CD8-positive, alpha-beta memory T cell (primary cell): ENCODE measurements around the gene CYP46A1. TPM values are rescaled to one million over a fixed set of nuclear protein-coding genes. Genes with fewer than 3 reads are reported as not detected.

Experiments
- CTCF ChIA-PET: fragments of 350-600 bp; sonication (Branson Sonifier 250); formaldehyde crosslinking; loops from one replicate; lab custom pipeline; 2021; ENCODE audit warnings: antibody characterized with exemption; lab: Charles Lee
- POLR2A ChIA-PET: fragments of 350-600 bp; sonication (Branson Sonifier 250); formaldehyde crosslinking; loops from one replicate; lab custom pipeline; 2021; ENCODE audit warnings: antibody characterized with exemption; lab: Charles Lee
- DNase-seq, 5 donors: peaks; one replicate each; pipeline versions ENCODE4 v3.0.0 to v3.0.0-alpha.2; 2020 to 2022; ENCODE audit warnings: mixed read lengths in 1 of 5
- H3K27ac ChIP-seq: one replicate; pipeline ENCODE4 v1.7.0; 2013; ENCODE audit warnings: low read depth, mild to moderate bottlenecking, low read length, moderate library complexity
- H3K27me3 ChIP-seq: 2 replicates; pipeline ENCODE4 v1.7.0; 2013; ENCODE audit warnings: low read length, mild to moderate bottlenecking; ENCODE audit not compliant: insufficient read depth, poor library complexity, severe bottlenecking
- H3K36me3 ChIP-seq: 2 replicates; pipeline ENCODE4 v1.7.0; 2013; ENCODE audit warnings: mild to moderate bottlenecking, low read length, moderate library complexity; ENCODE audit not compliant: insufficient read depth
- H3K4me1 ChIP-seq: 2 replicates; pipeline ENCODE4 v1.7.0; 2013; ENCODE audit warnings: mild to moderate bottlenecking, low read length, moderate library complexity; ENCODE audit not compliant: insufficient read depth
- H3K4me3 ChIP-seq: 2 replicates; pipeline ENCODE4 v1.7.0; 2013; ENCODE audit warnings: mild to moderate bottlenecking, low read length
- H3K9me3 ChIP-seq: 2 replicates; pipeline ENCODE4 v1.7.0; 2013; ENCODE audit warnings: mild to moderate bottlenecking, low read length
- H3K27ac Mint-ChIP-seq, 8 donors: one replicate each; pipeline ENCODE4 v1.8.0; 2020 to 2021; ENCODE audit warnings: mixed read lengths in 8 of 8, mild to moderate bottlenecking in 6 of 8, inconsistent platforms in 3 of 8, moderate library complexity in 3 of 8
- H3K27me3 Mint-ChIP-seq, 2 donors: one replicate each; pipeline ENCODE4 v1.8.0; 2020 to 2021; ENCODE audit warnings: mixed read lengths in 2 of 2, mild to moderate bottlenecking in 1 of 2, moderate library complexity in 1 of 2
- H3K36me3 Mint-ChIP-seq, 3 donors: one replicate each; pipeline ENCODE4 v1.8.0; 2020 to 2021; ENCODE audit warnings: mixed read lengths in 3 of 3, inconsistent platforms in 1 of 3, mild to moderate bottlenecking in 1 of 3
- H3K4me1 Mint-ChIP-seq, 3 donors: one replicate each; pipeline ENCODE4 v1.8.0; 2020 to 2021; ENCODE audit warnings: mixed read lengths in 3 of 3, inconsistent platforms in 1 of 3, mild to moderate bottlenecking in 1 of 3
- H3K4me3 Mint-ChIP-seq, 7 donors: one replicate each; pipeline ENCODE4 v1.8.0; 2020 to 2021; ENCODE audit warnings: mixed read lengths in 7 of 7, mild to moderate bottlenecking in 6 of 7, moderate library complexity in 4 of 7, inconsistent platforms in 2 of 7
- H3K9me3 Mint-ChIP-seq, 5 donors: one replicate each; pipeline ENCODE4 v1.8.0; 2020 to 2022; ENCODE audit warnings: mixed read lengths in 5 of 5, mild to moderate bottlenecking in 3 of 5, moderate library complexity in 2 of 5, inconsistent platforms in 1 of 5
- polyA plus RNA-seq: library from polyadenylated mRNA; unstranded; fragments of 300-500 nt; fragmentation: Illumina TruSeq; gene quantifications from one replicate; pipeline ENCODE4 v1.2.3, GENCODE V29; 2021
- total RNA-seq, 2 experiments: library from RNA; stranded (reverse); gene quantifications; one replicate each; pipeline ENCODE4 v1.2.3, GENCODE V29; 2021

Gene CYP46A1
- total and polyA plus RNA-seq, 3 experiments from 2014 or later, result 0.07 to 0.20 TPM; not detected in 1

DNA sequence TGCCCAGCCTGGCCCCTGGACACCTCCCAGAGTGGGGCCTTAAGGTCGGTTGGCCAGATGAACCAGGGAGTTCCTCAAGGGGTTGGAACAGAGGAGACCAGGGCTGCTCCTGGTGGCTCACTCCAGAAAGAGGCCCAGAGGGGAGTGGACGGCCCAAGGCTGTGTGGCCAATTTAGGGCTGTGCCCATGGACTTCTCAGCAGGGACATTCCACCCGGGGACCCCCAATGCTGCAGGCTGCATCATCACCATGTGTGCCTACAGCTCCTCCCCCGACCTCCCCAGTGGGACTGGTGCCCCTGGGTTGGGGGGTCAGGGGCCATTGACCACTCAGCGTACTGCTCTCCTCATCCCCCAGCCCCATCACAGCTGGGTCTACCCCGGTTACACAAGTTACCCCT lies 17.6 kb upstream of the CYP46A1 start:
- CTCF ChIA-PET, result no interaction called here
- Histone ChIP-seq H3K9me3 (no peaks in the 10 kb centered on the region), H3K27me3 (no peaks in the 10 kb centered on the region), H3K4me3 (no peak overlapping the region), H3K36me3 (no peaks in the 10 kb centered on the region), H3K27ac (no peak overlapping the region), H3K4me1 (no peaks in the 10 kb centered on the region)
- no peak overlapping the region for H3K4me3 Mint-ChIP-seq
- H3K4me1 Mint-ChIP-seq, result no peaks in the 10 kb centered on the region
- no peak for DNase-seq
- no peaks in the 10 kb centered on the region for H3K36me3 Mint-ChIP-seq
- H3K9me3 Mint-ChIP-seq, result peaks cover 0 to 2% (median 0%) of the 10 kb centered on the region in 5 donors
- POLR2A ChIA-PET, result no interaction called here
- H3K27me3 Mint-ChIP-seq, result peaks cover 7 to 26% of the 10 kb centered on the region in 2 donors
- no peak overlapping the region for H3K27ac Mint-ChIP-seq

- no peak overlapping the region for H3K27ac ChIP-seq
- no peak for DNase-seq
- Mint-ChIP-seq H3K9me3 (peaks cover 0 to 2% (median 0%) of the 10 kb centered on the region in 5 donors), H3K4me1 (peaks cover 0 to 1% (median under 1%) of the 10 kb centered on the region in 3 donors), H3K27ac (no peak overlapping the region), H3K36me3 (no peaks in the 10 kb centered on the region), H3K27me3 (peaks cover 7 to 21% of the 10 kb centered on the region in 2 donors), H3K4me3 (no peak overlapping the region)
- no peaks in the 10 kb centered on the region for H3K9me3 ChIP-seq
- ChIA-PET POLR2A (no interaction called here), CTCF (interaction anchor here (1.8 kb wide), 1 partner anchor 63 kb away, joined by 4 read pairs; no protein-coding TSS in a partner anchor)
- H3K4me3 ChIP-seq, result no peak overlapping the region
- H3K4me1 ChIP-seq, result no peaks in the 10 kb centered on the region
- H3K27me3 ChIP-seq, result no peaks in the 10 kb centered on the region
- H3K36me3 ChIP-seq, result no peaks in the 10 kb centered on the region
Measured at GRCh38 chr14:99667045-99667444, 17.1 kb upstream of the CYP46A1 start.

GRCh38 chr14:99667821-99668220 lies 16.3 kb upstream of the CYP46A1 start:
- peaks cover 0 to 5% (median 0%) of the 10 kb centered on the region in 3 donors for H3K36me3 Mint-ChIP-seq
- H3K4me3 Mint-ChIP-seq, result no peak overlapping the region
- no peaks in the 10 kb centered on the region for H3K27me3 ChIP-seq
- peaks cover 2% of the 10 kb centered on the region for H3K4me1 ChIP-seq
- H3K36me3 ChIP-seq, result no peaks in the 10 kb centered on the region
- H3K9me3 ChIP-seq, result no peaks in the 10 kb centered on the region
- ChIA-PET CTCF (interaction anchor here (1.0 to 1.8 kb wide), 2 partner anchors 11 to 62 kb away, joined by 3 to 4 read pairs; no protein-coding TSS in a partner anchor), POLR2A (no interaction called here)
- peaks cover 12 to 18% of the 10 kb centered on the region in 2 donors for H3K27me3 Mint-ChIP-seq
- no peak overlapping the region for H3K4me3 ChIP-seq
- H3K27ac ChIP-seq, result no peak overlapping the region
- no peak for DNase-seq
- no peak overlapping the region for H3K27ac Mint-ChIP-seq
- H3K9me3 Mint-ChIP-seq, result peaks cover 0 to 2% (median 0%) of the 10 kb centered on the region in 5 donors
- H3K4me1 Mint-ChIP-seq, result peaks cover 7 to 9% (median 7%) of the 10 kb centered on the region in 3 donors

- Histone ChIP-seq H3K4me3 (no peak overlapping the region), H3K27me3 (no peaks in the 10 kb centered on the region), H3K9me3 (no peaks in the 10 kb centered on the region), H3K4me1 (peaks cover 6% of the 10 kb centered on the region), H3K36me3 (no peaks in the 10 kb centered on the region), H3K27ac (no peak overlapping the region)
- CTCF ChIA-PET, result interaction anchor here (1.0 to 1.8 kb wide), 3 partner anchors 11 to 61 kb away, joined by 3 to 4 read pairs (median 4); partner anchors contain the start of gene CYP46A1
- no peak overlapping the region for H3K4me3 Mint-ChIP-seq
- peak in 1 of 5 donors; percentile 46 for DNase-seq
- peaks cover 0 to 5% (median 0%) of the 10 kb centered on the region in 3 donors for H3K36me3 Mint-ChIP-seq
- H3K27ac Mint-ChIP-seq, result no peak overlapping the region
- POLR2A ChIA-PET, result no interaction called here
- peaks cover 11 to 12% of the 10 kb centered on the region in 2 donors for H3K27me3 Mint-ChIP-seq
- H3K4me1 Mint-ChIP-seq, result peaks cover 8 to 14% (median 11%) of the 10 kb centered on the region in 3 donors
- peaks cover 0 to 2% (median 0%) of the 10 kb centered on the region in 5 donors for H3K9me3 Mint-ChIP-seq
Measured at GRCh38 chr14:99668307-99669295, 15.5 kb upstream of the CYP46A1 start.

DNA sequence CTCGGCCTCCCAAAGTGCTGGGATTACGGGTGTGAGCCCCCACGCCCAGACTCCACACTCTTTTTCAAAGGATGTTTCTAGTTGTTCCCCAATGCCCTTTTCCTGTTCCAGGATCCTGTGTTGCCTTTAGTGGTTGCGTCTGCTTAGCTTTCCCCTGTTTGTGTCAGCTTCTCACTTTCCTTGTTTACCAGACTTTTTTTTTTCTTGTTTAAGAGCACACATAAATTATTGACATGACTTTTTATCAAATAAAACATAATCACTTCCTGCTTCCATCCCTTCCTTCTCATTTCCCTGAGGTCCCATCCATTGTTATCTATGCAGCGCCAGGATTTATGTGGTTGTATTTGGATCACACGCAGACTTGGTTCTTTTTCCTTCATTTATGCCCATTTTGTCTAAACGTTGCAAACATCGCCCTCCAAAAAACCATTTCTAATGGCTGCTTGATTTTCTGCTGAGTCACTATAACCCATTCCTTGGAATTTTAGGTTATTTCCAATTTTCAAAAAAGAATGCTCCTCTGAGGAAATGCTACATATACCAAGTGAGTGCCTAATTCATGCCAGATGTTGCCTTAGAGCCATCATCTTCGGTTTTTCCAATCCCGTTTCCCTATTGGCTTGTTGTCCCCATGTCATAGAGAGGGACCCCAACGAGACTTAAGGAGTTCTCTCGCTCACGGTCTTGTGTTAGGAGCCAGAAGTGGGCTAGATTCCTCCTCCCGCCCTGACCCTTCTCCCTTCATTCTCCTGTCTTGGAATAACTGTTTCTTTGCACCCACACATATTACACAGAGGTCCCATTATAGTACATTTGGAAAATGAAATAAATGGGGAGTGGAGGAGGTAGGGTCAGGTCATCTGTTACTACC lies 13.5 kb upstream of the CYP46A1 start:
- no peak overlapping the region for H3K27ac Mint-ChIP-seq
- H3K9me3 Mint-ChIP-seq, result no peaks in the 10 kb centered on the region
- H3K4me1 Mint-ChIP-seq, result peaks cover 8 to 19% (median 11%) of the 10 kb centered on the region in 3 donors
- ChIA-PET CTCF (no interaction called here), POLR2A (no interaction called here)
- no peak overlapping the region for H3K4me3 Mint-ChIP-seq
- H3K27me3 Mint-ChIP-seq, result peaks cover 9 to 10% of the 10 kb centered on the region in 2 donors
- Histone ChIP-seq H3K27ac (no peak overlapping the region), H3K4me1 (peaks cover 6% of the 10 kb centered on the region), H3K36me3 (no peaks in the 10 kb centered on the region), H3K4me3 (no peak overlapping the region), H3K9me3 (no peaks in the 10 kb centered on the region), H3K27me3 (no peaks in the 10 kb centered on the region)
- DNase-seq, result peak in 1 of 5 donors; percentile 24
- peaks cover 0 to 5% (median 0%) of the 10 kb centered on the region in 3 donors for H3K36me3 Mint-ChIP-seq

- Mint-ChIP-seq H3K36me3 (peaks cover 0 to 5% (median 0%) of the 10 kb centered on the region in 3 donors), H3K27ac (no peak overlapping the region), H3K4me1 (peaks cover 13 to 27% (median 14%) of the 10 kb centered on the region in 3 donors), H3K4me3 (no peak overlapping the region), H3K27me3 (peaks cover 10 to 12% of the 10 kb centered on the region in 2 donors), H3K9me3 (no peaks in the 10 kb centered on the region)
- Histone ChIP-seq H3K27me3 (no peaks in the 10 kb centered on the region), H3K4me1 (peaks cover 13% of the 10 kb centered on the region), H3K9me3 (no peaks in the 10 kb centered on the region), H3K27ac (no peak overlapping the region), H3K36me3 (no peaks in the 10 kb centered on the region), H3K4me3 (no peak overlapping the region)
- POLR2A ChIA-PET, result no interaction called here
- CTCF ChIA-PET, result no interaction called here
- peak in 1 of 5 donors; percentile 20 for DNase-seq
Measured at GRCh38 chr14:99671235-99672224, 12.6 kb upstream of the CYP46A1 start.
